ENCODE data around the gene SPO11.

DNA sequence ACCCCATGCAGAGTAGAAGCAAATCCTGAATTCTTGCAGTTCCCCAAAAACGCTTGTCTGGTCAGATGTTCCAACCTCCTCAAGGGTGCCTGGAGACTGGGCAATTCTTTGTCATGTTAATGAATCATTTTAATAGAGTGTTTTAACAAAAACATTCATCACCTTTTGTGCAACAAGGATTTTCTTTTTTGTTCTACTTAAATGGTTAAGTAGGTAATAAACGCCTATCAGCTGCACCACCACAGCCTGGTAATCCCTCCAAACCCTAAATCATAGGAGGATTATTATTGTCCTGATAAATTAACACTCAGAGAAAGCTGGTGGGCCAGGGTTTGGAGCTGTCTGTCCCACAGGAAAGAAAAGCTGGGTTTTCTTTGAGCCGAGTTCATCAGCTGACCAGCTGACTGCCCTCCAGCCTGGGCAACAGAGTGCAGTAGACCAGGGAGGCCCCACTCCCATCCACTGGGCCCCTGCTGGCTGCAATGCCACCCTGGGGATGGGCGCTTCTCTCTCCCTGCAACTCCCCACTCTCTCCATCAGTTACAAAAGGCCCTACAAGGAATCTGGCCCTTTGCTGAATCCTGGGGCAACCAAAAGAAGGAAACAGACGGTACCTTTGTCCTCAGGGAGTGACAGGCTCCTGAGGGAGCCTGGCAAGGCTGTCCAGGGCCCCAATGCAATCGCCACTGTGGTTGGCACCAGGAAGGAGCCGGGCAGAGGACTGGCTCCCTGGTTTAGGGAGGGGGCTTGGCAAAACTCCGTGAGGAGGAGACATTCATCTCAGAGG, 40.0 kb upstream of the SPO11 start:
- TF ChIP-seq TCF7L2 (IDR thresholded peaks at IDR 0.05; ENCODE audit: borderline replicate concordance, extremely low read depth, insufficient read depth, insufficient read length) = no peak
- TF ChIP-seq YY1 (IDR thresholded peaks at IDR 0.05; ENCODE audit: extremely low read depth, insufficient replicate concordance, low read depth, low read length) = no peak
- TF ChIP-seq, protein P1, sequence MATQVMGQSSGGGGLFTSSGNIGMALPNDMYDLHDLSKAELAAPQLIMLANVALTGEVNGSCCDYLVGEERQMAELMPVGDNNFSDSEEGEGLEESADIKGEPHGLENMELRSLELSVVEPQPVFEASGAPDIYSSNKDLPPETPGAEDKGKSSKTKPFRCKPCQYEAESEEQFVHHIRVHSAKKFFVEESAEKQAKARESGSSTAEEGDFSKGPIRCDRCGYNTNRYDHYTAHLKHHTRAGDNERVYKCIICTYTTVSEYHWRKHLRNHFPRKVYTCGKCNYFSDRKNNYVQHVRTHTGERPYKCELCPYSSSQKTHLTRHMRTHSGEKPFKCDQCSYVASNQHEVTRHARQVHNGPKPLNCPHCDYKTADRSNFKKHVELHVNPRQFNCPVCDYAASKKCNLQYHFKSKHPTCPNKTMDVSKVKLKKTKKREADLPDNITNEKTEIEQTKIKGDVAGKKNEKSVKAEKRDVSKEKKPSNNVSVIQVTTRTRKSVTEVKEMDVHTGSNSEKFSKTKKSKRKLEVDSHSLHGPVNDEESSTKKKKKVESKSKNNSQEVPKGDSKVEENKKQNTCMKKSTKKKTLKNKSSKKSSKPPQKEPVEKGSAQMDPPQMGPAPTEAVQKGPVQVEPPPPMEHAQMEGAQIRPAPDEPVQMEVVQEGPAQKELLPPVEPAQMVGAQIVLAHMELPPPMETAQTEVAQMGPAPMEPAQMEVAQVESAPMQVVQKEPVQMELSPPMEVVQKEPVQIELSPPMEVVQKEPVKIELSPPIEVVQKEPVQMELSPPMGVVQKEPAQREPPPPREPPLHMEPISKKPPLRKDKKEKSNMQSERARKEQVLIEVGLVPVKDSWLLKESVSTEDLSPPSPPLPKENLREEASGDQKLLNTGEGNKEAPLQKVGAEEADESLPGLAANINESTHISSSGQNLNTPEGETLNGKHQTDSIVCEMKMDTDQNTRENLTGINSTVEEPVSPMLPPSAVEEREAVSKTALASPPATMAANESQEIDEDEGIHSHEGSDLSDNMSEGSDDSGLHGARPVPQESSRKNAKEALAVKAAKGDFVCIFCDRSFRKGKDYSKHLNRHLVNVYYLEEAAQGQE (IDR thresholded peaks at IDR 0.05; ENCODE audit: low read depth) = no peak
- TF ChIP-seq, protein P2, sequence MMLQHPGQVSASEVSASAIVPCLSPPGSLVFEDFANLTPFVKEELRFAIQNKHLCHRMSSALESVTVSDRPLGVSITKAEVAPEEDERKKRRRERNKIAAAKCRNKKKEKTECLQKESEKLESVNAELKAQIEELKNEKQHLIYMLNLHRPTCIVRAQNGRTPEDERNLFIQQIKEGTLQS (IDR thresholded peaks at IDR 0.05) = no peak
- no peak for TF ChIP-seq EZH2 (IDR thresholded peaks at IDR 0.05)
- TF ChIP-seq POLR2A (IDR thresholded peaks at IDR 0.05; ENCODE audit: borderline replicate concordance, extremely low read depth, insufficient read depth, insufficient read length) = no peak
- TF ChIP-seq, protein P3, sequence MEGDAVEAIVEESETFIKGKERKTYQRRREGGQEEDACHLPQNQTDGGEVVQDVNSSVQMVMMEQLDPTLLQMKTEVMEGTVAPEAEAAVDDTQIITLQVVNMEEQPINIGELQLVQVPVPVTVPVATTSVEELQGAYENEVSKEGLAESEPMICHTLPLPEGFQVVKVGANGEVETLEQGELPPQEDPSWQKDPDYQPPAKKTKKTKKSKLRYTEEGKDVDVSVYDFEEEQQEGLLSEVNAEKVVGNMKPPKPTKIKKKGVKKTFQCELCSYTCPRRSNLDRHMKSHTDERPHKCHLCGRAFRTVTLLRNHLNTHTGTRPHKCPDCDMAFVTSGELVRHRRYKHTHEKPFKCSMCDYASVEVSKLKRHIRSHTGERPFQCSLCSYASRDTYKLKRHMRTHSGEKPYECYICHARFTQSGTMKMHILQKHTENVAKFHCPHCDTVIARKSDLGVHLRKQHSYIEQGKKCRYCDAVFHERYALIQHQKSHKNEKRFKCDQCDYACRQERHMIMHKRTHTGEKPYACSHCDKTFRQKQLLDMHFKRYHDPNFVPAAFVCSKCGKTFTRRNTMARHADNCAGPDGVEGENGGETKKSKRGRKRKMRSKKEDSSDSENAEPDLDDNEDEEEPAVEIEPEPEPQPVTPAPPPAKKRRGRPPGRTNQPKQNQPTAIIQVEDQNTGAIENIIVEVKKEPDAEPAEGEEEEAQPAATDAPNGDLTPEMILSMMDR (IDR thresholded peaks at IDR 0.05 in 2 of 3, conservative IDR thresholded peaks at IDR 0.05 in 1 of 3; ENCODE audit: borderline replicate concordance in 1 of 3, insufficient read depth in 1 of 3, low read depth in 2 of 3, low read length in 2 of 3) = no peak
- TF ChIP-seq FOSL1 (IDR thresholded peaks at IDR 0.05; ENCODE audit: low read depth) = no peak
